ENCODE measurements around the gene LPAR1. TPM values are rescaled to one million over a fixed set of nuclear protein-coding genes. Genes with fewer than 3 reads are reported as not detected.

The LPAR1 gene
- total RNA-seq, 1 donor from 2014 or later, result 23.2 TPM

DNA sequence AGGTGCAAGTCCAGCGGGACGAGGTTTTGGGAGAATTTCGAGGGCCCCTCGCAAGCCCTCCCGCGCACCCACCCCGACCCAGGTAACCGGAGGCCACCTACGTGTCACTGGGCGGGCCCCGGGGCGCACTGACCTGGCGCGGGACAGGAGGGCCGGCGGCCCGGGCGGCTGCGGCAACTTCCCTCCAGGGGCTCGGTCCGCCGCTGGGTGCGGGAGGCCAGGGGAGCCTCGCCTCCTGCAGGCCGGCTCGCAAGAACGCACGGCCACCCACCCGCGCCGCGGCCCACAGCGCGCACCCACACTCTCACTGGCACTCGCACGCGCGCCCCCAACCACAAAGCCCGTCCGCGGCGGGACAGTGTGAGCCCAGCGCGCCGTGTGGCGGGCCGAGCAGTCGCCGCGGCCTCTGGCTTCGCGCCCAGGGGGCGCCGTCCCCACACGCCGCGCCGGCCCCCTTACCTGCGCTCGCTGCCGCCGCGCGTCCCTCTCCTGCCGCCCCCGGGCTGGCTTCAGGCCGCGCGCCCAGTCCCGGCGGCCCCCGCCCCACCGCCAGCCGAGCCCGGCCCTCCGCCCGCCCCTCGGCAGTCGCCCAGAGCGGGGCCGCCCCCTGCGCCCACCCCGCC is 451 bp downstream of the LPAR1 start:
- H3K27ac ChIP-seq, result peak overlapping the region; percentile 85
- TF ChIP-seq CTCF (IDR thresholded peaks at IDR 0.05), result peak; percentile 14
- no peaks in the 10 kb centered on the region for H3K9me3 ChIP-seq
- intact Hi-C loops (cut with DNase I), result no loop called here
- peak; percentile 66 to 76 for ATAC-seq
- peak; percentile 57 for DNase-seq
- peaks cover 22% of the 10 kb centered on the region for H3K4me1 ChIP-seq
- peaks cover 7% of the 10 kb centered on the region for H3K27me3 ChIP-seq (ENCODE audit: low read depth)
- no peaks in the 10 kb centered on the region for H3K36me3 ChIP-seq
- H3K4me3 ChIP-seq, result peak overlapping the region; percentile 69

- peak overlapping the region; percentile 85 for H3K27ac ChIP-seq
- no peak for TF ChIP-seq CTCF (IDR thresholded peaks at IDR 0.05)
Observed at GRCh38 chr9:111037356-111037707, 938 bp downstream of the LPAR1 start.

DNA sequence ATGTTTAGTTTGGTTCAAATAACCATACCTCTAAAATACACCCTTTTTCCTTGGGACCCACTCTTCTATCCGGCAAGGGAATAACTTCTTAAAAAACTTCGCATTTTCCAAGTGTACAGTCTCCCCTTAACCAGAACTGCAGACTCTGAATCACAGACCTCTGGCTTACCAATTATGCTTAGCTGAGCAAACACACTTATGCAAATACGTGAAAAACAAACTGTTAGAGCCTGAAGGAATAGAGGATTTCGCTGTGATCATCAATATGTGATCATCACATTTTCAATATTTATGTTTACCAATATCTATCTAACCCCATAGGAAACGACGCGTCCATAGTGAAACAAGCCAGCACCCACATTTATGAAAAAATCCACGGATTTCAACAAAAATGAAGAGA is 1.3 kb downstream of the LPAR1 start:
- ATAC-seq, result peak in 1 of 2 donors; percentile 41
- intact Hi-C loops (cut with DNase I), result no loop called here
- Histone ChIP-seq H3K9me3 (no peaks in the 10 kb centered on the region), H3K4me3 (peak overlapping the region; percentile 69), H3K27ac (peak overlapping the region; percentile 85), H3K36me3 (no peaks in the 10 kb centered on the region), H3K4me1 (peaks cover 22% of the 10 kb centered on the region), H3K27me3 (ENCODE audit: low read depth) (peaks cover 7% of the 10 kb centered on the region)
- DNase-seq, result no peak
- TF ChIP-seq CTCF (IDR thresholded peaks at IDR 0.05), result no peak

More at GRCh38 chr9:111037356-111037707, 938 bp downstream of the LPAR1 start:
- DNase-seq, result no peak
- intact Hi-C loops (cut with DNase I), result no loop called here
- Histone ChIP-seq H3K4me1 (peaks cover 22% of the 10 kb centered on the region), H3K4me3 (peak overlapping the region; percentile 69), H3K36me3 (no peaks in the 10 kb centered on the region), H3K9me3 (no peaks in the 10 kb centered on the region), H3K27me3 (ENCODE audit: low read depth) (peaks cover 7% of the 10 kb centered on the region)
- peak; percentile 2 to 20 for ATAC-seq

- H3K27ac ChIP-seq, result peak overlapping the region; percentile 85
- peaks cover 7% of the 10 kb centered on the region for H3K27me3 ChIP-seq (ENCODE audit: low read depth)
- no peaks in the 10 kb centered on the region for H3K36me3 ChIP-seq
- peak overlapping the region; percentile 69 for H3K4me3 ChIP-seq
- intact Hi-C loops (cut with DNase I), result no loop called here
- ATAC-seq (peak; percentile 57 to 63), DNase-seq (peak; percentile 71)
- peak; percentile 47 for TF ChIP-seq CTCF (IDR thresholded peaks at IDR 0.05)
- no peaks in the 10 kb centered on the region for H3K9me3 ChIP-seq
- peaks cover 22% of the 10 kb centered on the region for H3K4me1 ChIP-seq
Observed at GRCh38 chr9:111036429-111036789, 1.9 kb downstream of the LPAR1 start.

DNA sequence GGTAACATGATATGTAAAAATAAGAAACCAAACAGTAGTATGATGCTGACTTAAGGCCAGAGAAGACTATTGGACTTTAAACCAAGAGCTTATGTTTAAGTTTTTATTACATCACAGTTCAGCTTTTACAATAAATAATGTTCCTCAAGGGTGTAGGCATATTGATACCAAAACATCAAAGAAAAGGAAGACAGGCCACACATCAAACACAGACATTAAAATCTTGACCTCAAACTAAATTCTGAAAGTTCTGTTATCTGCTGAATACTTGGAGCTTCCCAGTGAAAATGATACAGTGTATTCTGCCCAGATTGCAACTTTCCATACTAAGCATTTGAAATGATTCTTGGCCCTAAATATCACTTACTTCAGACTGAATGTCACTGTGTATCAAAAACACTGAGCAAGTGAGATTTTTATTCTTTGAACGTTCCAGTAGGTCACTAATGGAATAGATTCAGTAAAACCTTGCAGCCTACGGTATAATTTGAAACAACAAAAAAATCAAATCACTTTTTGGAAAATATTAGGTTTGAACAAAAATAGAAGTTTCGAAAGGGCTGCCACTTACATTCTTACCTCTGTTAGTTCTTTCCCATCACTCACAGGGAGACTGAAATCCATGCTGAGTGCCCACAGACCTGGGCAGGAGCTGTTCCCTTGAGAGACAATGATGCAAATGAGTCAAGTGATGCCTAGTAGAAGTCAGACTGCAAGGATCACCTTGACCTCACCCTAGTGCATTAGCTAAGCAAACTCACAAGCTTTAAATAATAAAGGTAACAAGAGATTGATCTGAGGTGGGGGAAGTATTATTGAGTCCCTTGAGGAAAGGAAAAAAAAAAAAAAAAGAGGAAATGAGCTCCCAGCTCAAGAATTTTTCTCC is 2.5 kb downstream of the LPAR1 start:
- H3K9me3 ChIP-seq, result no peaks in the 10 kb centered on the region
- peaks cover 22% of the 10 kb centered on the region for H3K4me1 ChIP-seq
- H3K4me3 ChIP-seq, result peak overlapping the region; percentile 69
- H3K27me3 ChIP-seq (ENCODE audit: low read depth), result peaks cover 7% of the 10 kb centered on the region
- TF ChIP-seq CTCF (IDR thresholded peaks at IDR 0.05), result no peak
- DNase-seq, result no peak
- ATAC-seq, result no peak
- H3K27ac ChIP-seq, result no peak overlapping the region
- intact Hi-C loops (cut with DNase I), result no loop called here
- H3K36me3 ChIP-seq, result no peaks in the 10 kb centered on the region

Measured in lower lobe of right lung (tissue), 2 donors.